ENCODE data around the gene GOLIM4. TPM values are rescaled to one million over a fixed set of nuclear protein-coding genes. Genes with fewer than 3 reads are reported as not detected.

The GOLIM4 gene
- total RNA-seq, 1 experiment from 2014 or later: 30.0 TPM

- ChIA-PET CTCF (interaction anchor here (1.3 kb wide), 1 partner anchor 114 kb away, joined by 3 read pairs; no protein-coding TSS in a partner anchor), POLR2A (no interaction called here)
- peaks cover 31% of the 10 kb centered on the region for H3K4me1 Mint-ChIP-seq
- no peak overlapping the region for H3K4me3 Mint-ChIP-seq
- peaks cover 21% of the 10 kb centered on the region for H3K9me3 Mint-ChIP-seq
- H3K27ac Mint-ChIP-seq: no peak overlapping the region
- peaks cover 22% of the 10 kb centered on the region for H3K36me3 Mint-ChIP-seq
- ATAC-seq (no peak), DNase-seq (ENCODE audit: low spot score) (no peak)
- H3K27me3 Mint-ChIP-seq (ENCODE audit: low read depth): no peaks in the 10 kb centered on the region
- TF ChIP-seq NR3C1 (CRISPR knock-in tag; conservative IDR thresholded peaks at IDR 0.05; ENCODE audit: low read depth): no peak
- no peak for TF ChIP-seq STAT6 (CRISPR knock-in tag; conservative IDR thresholded peaks at IDR 0.05; ENCODE audit: low read depth)
- no peak for TF ChIP-seq ATF2 (CRISPR knock-in tag; IDR thresholded peaks at IDR 0.05; ENCODE audit: borderline replicate concordance, low read depth)
- no peak for TF ChIP-seq CREM (CRISPR knock-in tag; IDR thresholded peaks at IDR 0.05)
- no peak for TF ChIP-seq E2F1 (CRISPR knock-in tag; IDR thresholded peaks at IDR 0.05)
- TF ChIP-seq AFF4 (CRISPR knock-in tag; IDR thresholded peaks at IDR 0.05; ENCODE audit: borderline replicate concordance): no peak
- TF ChIP-seq PREB (CRISPR knock-in tag; IDR thresholded peaks at IDR 0.05; ENCODE audit: borderline replicate concordance): no peak
- TF ChIP-seq ZNF671 (CRISPR knock-in tag; IDR thresholded peaks at IDR 0.05): no peak
- no peak for TF ChIP-seq CTCF (IDR thresholded peaks at IDR 0.05)
- TF ChIP-seq MYBL2 (CRISPR knock-in tag; IDR thresholded peaks at IDR 0.05): no peak
- TF ChIP-seq RELA (CRISPR knock-in tag; IDR thresholded peaks at IDR 0.05; ENCODE audit: borderline replicate concordance): no peak
- no peak for TF ChIP-seq FOXP4 (CRISPR knock-in tag; IDR thresholded peaks at IDR 0.05)
- TF ChIP-seq ZNF121 (CRISPR knock-in tag; IDR thresholded peaks at IDR 0.05): no peak
- TF ChIP-seq ZNF263 (CRISPR knock-in tag; IDR thresholded peaks at IDR 0.05; ENCODE audit: low read depth): no peak
- no peak for TF ChIP-seq MLX (CRISPR knock-in tag; IDR thresholded peaks at IDR 0.05)
- TF ChIP-seq ZSCAN18 (CRISPR knock-in tag; IDR thresholded peaks at IDR 0.05): no peak
- TF ChIP-seq OVOL2 (CRISPR knock-in tag; IDR thresholded peaks at IDR 0.05; ENCODE audit: borderline replicate concordance): no peak
- no peak for TF ChIP-seq NR1H2 (CRISPR knock-in tag; IDR thresholded peaks at IDR 0.05)
Observed at GRCh38 chr3:168051531-168052471, 43.9 kb downstream of the GOLIM4 start.

Measured in WTC11 (cell line).